GM23338 (cell line): Measurements from ENCODE around the gene DCAF5. TPM values are rescaled to one million over a fixed set of nuclear protein-coding genes. Genes with fewer than 3 reads are reported as not detected.

Source experiments
- ATAC-seq: fragments of 200-7000 bp; cut with Tn5 transposase; 3 replicates; pipeline ENCODE4 v1.9.1; 2020
- DNase-seq: peaks from one replicate; pipeline ENCODE4 v3.0.0-alpha.2; 2015; ENCODE audit warnings: low spot score
- H2AFZ ChIP-seq: fragments of 200-600 bp; sonication (generic); 2 replicates; pipeline ENCODE4 v1.8.0; 2016; ENCODE audit warnings: antibody characterized with exemption, mild to moderate bottlenecking, moderate library complexity
- H3F3A ChIP-seq: fragments of 200-600 bp; sonication (generic); replicated peaks from 2 replicates; pipeline ENCODE4 v1.8.0; 2017; ENCODE audit warnings: antibody characterized with exemption, mixed run types, low read depth
- H3K27ac ChIP-seq: fragments of 200-600 bp; sonication (generic); 2 replicates; pipeline ENCODE4 v1.6.1; 2016; ENCODE audit warnings: low read depth
- H3K27me3 ChIP-seq: fragments of 200-600 bp; sonication (generic); 2 replicates; pipeline ENCODE4 v1.8.0; 2016; ENCODE audit warnings: mild to moderate bottlenecking, mixed run types, moderate library complexity; ENCODE audit not compliant: insufficient read depth
- H3K36me3 ChIP-seq: fragments of 200-600 bp; sonication (generic); 2 replicates; pipeline ENCODE4 v1.8.0; 2016; ENCODE audit warnings: mild to moderate bottlenecking; ENCODE audit not compliant: insufficient read depth
- H3K4me1 ChIP-seq: fragments of 200-600 bp; sonication (generic); 2 replicates; pipeline ENCODE4 v1.8.0; 2016; ENCODE audit warnings: mild to moderate bottlenecking, moderate library complexity; ENCODE audit not compliant: insufficient read depth
- H3K4me2 ChIP-seq: fragments of 200-600 bp; sonication (generic); 2 replicates; pipeline ENCODE4 v1.7.1; 2017; ENCODE audit warnings: mixed run types
- H3K4me3 ChIP-seq: fragments of 200-600 bp; sonication (generic); 2 replicates; pipeline ENCODE4 v1.6.1; 2016; ENCODE audit warnings: mixed run types
- H3K79me2 ChIP-seq: fragments of 200-600 bp; sonication (generic); replicated peaks from 2 replicates; pipeline ENCODE4 v1.8.0; 2017; ENCODE audit warnings: mild to moderate bottlenecking; ENCODE audit not compliant: insufficient read depth
- H3K9me2 ChIP-seq: fragments of 200-600 bp; sonication (generic); 2 replicates; pipeline ENCODE4 v1.8.0; 2017; ENCODE audit not compliant: insufficient read depth
- H4K20me1 ChIP-seq: fragments of 200-600 bp; sonication (generic); replicated peaks from 2 replicates; pipeline ENCODE4 v1.8.0; 2017; ENCODE audit warnings: mild to moderate bottlenecking; ENCODE audit not compliant: insufficient read depth
- H3K27ac Mint-ChIP-seq: 2 replicates; pipeline ENCODE4 v1.8.0; 2020; ENCODE audit warnings: inconsistent platforms, mild to moderate bottlenecking, moderate library complexity, mixed read lengths
- H3K27me3 Mint-ChIP-seq: 3 replicates; pipeline ENCODE4 v1.8.0; 2022; ENCODE audit warnings: low read depth, mild to moderate bottlenecking, moderate library complexity, mixed read lengths, inconsistent platforms; ENCODE audit not compliant: insufficient read depth, poor library complexity
- H3K36me3 Mint-ChIP-seq: 3 replicates; pipeline ENCODE4 v1.8.0; 2021; ENCODE audit warnings: low read depth, mild to moderate bottlenecking, inconsistent platforms, moderate library complexity, mixed read lengths
- H3K4me1 Mint-ChIP-seq: 3 replicates; pipeline ENCODE4 v1.8.0; 2020; ENCODE audit warnings: mild to moderate bottlenecking, inconsistent platforms, mixed read lengths
- H3K4me3 Mint-ChIP-seq: 3 replicates; pipeline ENCODE4 v1.8.0; 2021; ENCODE audit warnings: moderate library complexity, mild to moderate bottlenecking, inconsistent platforms, mixed read lengths
- H3K9me3 Mint-ChIP-seq: 3 replicates; pipeline ENCODE4 v1.8.0; 2020; ENCODE audit warnings: moderate library complexity, mild to moderate bottlenecking, inconsistent platforms, mixed read lengths
- CREB1 ChIP-seq: fragments of 250-450 bp; sonication (Bioruptor Pico); IDR thresholded peaks from 2 replicates; pipeline ENCODE4 v1.5.0; 2020; ENCODE audit warnings: low read depth, mild to moderate bottlenecking, moderate library complexity
- EZH2 ChIP-seq: fragments of 200-600 bp; sonication (generic); IDR thresholded peaks from one replicate; pipeline ENCODE4 v1.8.0; 2017; ENCODE audit warnings: antibody characterized with exemption, mild to moderate bottlenecking, low read depth; ENCODE audit not compliant: unreplicated experiment
- EZH2phosphoT487 ChIP-seq: fragments of 200-600 bp; sonication (generic); IDR thresholded peaks from one replicate; pipeline ENCODE4 v1.8.1; 2018; ENCODE audit warnings: antibody characterized with exemption; ENCODE audit not compliant: unreplicated experiment
- JUNB ChIP-seq: IDR thresholded peaks from one replicate; pipeline ENCODE4 v1.6.1; 2016; ENCODE audit warnings: antibody characterized with exemption; ENCODE audit not compliant: unreplicated experiment
- NANOG ChIP-seq: IDR thresholded peaks from 2 replicates; pipeline ENCODE4 v1.6.1; 2016; ENCODE audit warnings: antibody characterized with exemption, borderline replicate concordance
- POLR2AphosphoS5 ChIP-seq: IDR thresholded peaks from 2 replicates; pipeline ENCODE4 v1.6.1; 2016; ENCODE audit warnings: antibody characterized with exemption, low read depth
- STAT1 ChIP-seq: IDR thresholded peaks from one replicate; pipeline ENCODE4 v1.6.1; 2016; ENCODE audit warnings: antibody characterized with exemption; ENCODE audit not compliant: unreplicated experiment
- ZNF114 ChIP-seq: fragments of 250-450 bp; sonication (Bioruptor Pico); IDR thresholded peaks from 2 replicates; pipeline ENCODE4 v1.5.0; 2020; ENCODE audit warnings: mild to moderate bottlenecking, moderate library complexity
- ZNF331 ChIP-seq: fragments of 250-450 bp; sonication (Bioruptor Pico); IDR thresholded peaks from 2 replicates; pipeline ENCODE4 v1.5.0; 2020; ENCODE audit warnings: low read depth, mild to moderate bottlenecking, moderate library complexity
- polyA plus RNA-seq: library from polyadenylated mRNA; unstranded; fragments of >200 nt; fragmentation: Nextera tagmentation; extraction: Ambion mirVana; gene quantifications from 2 replicates; pipeline ENCODE4 v1.2.1, GENCODE V29; 2016
- total RNA-seq: library from RNA; depleted of rRNA; stranded (reverse); fragments of >200 nt; shearing (Covaris generic); gene quantifications from 2 replicates; pipeline ENCODE4 v1.2.3, GENCODE V29; 2014
- TF ChIP-seq, protein P1 (sequence below): IDR thresholded peaks from 2 replicates; pipeline ENCODE4 v1.6.1; 2016; ENCODE audit warnings: antibody characterized with exemption
- TF ChIP-seq, protein P2 (sequence below): IDR thresholded peaks from one replicate; pipeline ENCODE4 v1.6.1; 2018; ENCODE audit warnings: antibody characterized with exemption; ENCODE audit not compliant: unreplicated experiment
- TF ChIP-seq, protein P3 (sequence below), 2 experiments: fragments of 200-600 bp in 1 of 2; sonication (generic) in 1 of 2; conservative IDR thresholded peaks; 2 replicates each; pipeline versions ENCODE4 v1.5.1 to v1.6.1; 2016 to 2017; ENCODE audit warnings: antibody characterized with exemption in 2 of 2, low read depth in 2 of 2, mild to moderate bottlenecking in 2 of 2, moderate library complexity in 1 of 2

DCAF5 gene
- total and polyA plus RNA-seq, 2 experiments from 2014 or later = 14.0 to 15.2 TPM

DNA sequence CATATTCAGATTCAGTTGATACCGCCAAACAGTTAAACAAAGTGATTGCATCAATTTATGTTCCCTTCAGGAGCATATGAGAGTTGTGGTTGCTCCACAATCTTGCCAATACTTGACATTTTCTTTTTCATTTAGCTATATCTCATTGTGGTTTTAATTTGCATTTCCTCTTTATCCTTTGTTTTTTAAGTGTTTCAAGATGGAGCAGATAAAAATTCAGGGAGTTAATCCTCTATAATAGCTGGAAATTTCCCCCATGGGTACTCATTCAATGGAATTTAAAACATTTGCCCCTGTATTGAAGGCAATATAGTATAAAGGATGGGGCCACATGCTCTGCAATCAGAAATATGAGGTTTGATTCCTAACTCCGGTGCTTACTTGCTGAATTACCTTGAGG is 37.3 kb upstream of the DCAF5 start (continued):
- TF ChIP-seq, protein P1, sequence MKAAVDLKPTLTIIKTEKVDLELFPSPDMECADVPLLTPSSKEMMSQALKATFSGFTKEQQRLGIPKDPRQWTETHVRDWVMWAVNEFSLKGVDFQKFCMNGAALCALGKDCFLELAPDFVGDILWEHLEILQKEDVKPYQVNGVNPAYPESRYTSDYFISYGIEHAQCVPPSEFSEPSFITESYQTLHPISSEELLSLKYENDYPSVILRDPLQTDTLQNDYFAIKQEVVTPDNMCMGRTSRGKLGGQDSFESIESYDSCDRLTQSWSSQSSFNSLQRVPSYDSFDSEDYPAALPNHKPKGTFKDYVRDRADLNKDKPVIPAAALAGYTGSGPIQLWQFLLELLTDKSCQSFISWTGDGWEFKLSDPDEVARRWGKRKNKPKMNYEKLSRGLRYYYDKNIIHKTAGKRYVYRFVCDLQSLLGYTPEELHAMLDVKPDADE = no peak
- TF ChIP-seq, protein P2, sequence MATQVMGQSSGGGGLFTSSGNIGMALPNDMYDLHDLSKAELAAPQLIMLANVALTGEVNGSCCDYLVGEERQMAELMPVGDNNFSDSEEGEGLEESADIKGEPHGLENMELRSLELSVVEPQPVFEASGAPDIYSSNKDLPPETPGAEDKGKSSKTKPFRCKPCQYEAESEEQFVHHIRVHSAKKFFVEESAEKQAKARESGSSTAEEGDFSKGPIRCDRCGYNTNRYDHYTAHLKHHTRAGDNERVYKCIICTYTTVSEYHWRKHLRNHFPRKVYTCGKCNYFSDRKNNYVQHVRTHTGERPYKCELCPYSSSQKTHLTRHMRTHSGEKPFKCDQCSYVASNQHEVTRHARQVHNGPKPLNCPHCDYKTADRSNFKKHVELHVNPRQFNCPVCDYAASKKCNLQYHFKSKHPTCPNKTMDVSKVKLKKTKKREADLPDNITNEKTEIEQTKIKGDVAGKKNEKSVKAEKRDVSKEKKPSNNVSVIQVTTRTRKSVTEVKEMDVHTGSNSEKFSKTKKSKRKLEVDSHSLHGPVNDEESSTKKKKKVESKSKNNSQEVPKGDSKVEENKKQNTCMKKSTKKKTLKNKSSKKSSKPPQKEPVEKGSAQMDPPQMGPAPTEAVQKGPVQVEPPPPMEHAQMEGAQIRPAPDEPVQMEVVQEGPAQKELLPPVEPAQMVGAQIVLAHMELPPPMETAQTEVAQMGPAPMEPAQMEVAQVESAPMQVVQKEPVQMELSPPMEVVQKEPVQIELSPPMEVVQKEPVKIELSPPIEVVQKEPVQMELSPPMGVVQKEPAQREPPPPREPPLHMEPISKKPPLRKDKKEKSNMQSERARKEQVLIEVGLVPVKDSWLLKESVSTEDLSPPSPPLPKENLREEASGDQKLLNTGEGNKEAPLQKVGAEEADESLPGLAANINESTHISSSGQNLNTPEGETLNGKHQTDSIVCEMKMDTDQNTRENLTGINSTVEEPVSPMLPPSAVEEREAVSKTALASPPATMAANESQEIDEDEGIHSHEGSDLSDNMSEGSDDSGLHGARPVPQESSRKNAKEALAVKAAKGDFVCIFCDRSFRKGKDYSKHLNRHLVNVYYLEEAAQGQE = no peak
- TF ChIP-seq JUNB = no peak
- no peak for TF ChIP-seq ZNF114 (CRISPR knock-in tag)
- no peak for TF ChIP-seq STAT1
- no peak for TF ChIP-seq CREB1 (CRISPR knock-in tag)

DNA sequence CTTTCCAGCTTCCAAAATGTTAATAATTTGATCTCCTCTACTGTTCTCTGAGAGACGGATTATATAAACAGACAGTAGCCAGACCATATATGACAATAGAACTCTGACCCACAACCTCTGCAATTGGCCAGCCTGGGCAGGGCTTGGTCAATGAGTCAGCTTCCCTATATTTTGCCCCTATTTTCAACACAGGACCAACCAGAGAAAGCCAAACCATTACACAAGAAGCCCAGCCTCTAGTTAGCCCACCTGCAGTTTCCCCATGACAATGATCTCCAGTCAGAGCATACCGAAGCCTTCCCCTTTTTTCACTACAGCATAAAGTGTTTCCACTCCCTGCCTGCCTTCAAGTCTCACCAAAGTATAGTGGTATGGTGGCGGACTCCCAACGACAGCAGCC is 30.8 kb upstream of the DCAF5 start:
- Histone ChIP-seq H3K36me3 (no peaks in the 10 kb centered on the region), H2AFZ (peak overlapping the region; percentile 43; the same call in 1 of the 2 replicates), H3K27me3 (no peaks in the 10 kb centered on the region), H3K4me2 (peak overlapping the region; percentile 33; the same call in 1 of the 2 replicates), H4K20me1 (no peaks in the 10 kb centered on the region), H3K79me2 (no peaks in the 10 kb centered on the region), H3K9me2 (no peaks in the 10 kb centered on the region), H3K4me1 (peaks cover 11% of the 10 kb centered on the region; the same call in 1 of the 2 replicates), H3F3A (no peaks in the 10 kb centered on the region), H3K4me3 (no peak overlapping the region), H3K27ac (peak overlapping the region; percentile 51; the same call in 1 of the 2 replicates)
- H3K36me3 Mint-ChIP-seq = no peaks in the 10 kb centered on the region
- peak overlapping the region; percentile 82 for H3K27ac Mint-ChIP-seq
- peaks cover 16% of the 10 kb centered on the region for H3K4me1 Mint-ChIP-seq
- H3K4me3 Mint-ChIP-seq = no peak overlapping the region; the same call in 2 of the 3 replicates
- peaks cover 5% of the 10 kb centered on the region for H3K27me3 Mint-ChIP-seq
- ATAC-seq = peak; percentile 99
- peaks cover 2% of the 10 kb centered on the region; the same call in 1 of the 3 replicates for H3K9me3 Mint-ChIP-seq
- DNase-seq = peak; percentile 83
- no peak for TF ChIP-seq POLR2AphosphoS5
- no peak for TF ChIP-seq ZNF114 (CRISPR knock-in tag)
- TF ChIP-seq, protein P2 = no peak
- TF ChIP-seq, protein P3, sequence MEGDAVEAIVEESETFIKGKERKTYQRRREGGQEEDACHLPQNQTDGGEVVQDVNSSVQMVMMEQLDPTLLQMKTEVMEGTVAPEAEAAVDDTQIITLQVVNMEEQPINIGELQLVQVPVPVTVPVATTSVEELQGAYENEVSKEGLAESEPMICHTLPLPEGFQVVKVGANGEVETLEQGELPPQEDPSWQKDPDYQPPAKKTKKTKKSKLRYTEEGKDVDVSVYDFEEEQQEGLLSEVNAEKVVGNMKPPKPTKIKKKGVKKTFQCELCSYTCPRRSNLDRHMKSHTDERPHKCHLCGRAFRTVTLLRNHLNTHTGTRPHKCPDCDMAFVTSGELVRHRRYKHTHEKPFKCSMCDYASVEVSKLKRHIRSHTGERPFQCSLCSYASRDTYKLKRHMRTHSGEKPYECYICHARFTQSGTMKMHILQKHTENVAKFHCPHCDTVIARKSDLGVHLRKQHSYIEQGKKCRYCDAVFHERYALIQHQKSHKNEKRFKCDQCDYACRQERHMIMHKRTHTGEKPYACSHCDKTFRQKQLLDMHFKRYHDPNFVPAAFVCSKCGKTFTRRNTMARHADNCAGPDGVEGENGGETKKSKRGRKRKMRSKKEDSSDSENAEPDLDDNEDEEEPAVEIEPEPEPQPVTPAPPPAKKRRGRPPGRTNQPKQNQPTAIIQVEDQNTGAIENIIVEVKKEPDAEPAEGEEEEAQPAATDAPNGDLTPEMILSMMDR (conservative IDR thresholded peaks at IDR 0.05; ENCODE audit: low read depth in 2 of 2) = no peak
- TF ChIP-seq JUNB = no peak
- TF ChIP-seq, protein P1 = no peak
- TF ChIP-seq EZH2 = no peak
- no peak for TF ChIP-seq STAT1
- TF ChIP-seq EZH2phosphoT487 = no peak
- no peak for TF ChIP-seq NANOG
- no peak for TF ChIP-seq CREB1 (CRISPR knock-in tag)
- no peak for TF ChIP-seq ZNF331
